HFFc6 (cell line): ENCODE data around the gene ADGRB3. TPM values are rescaled to one million over a fixed set of nuclear protein-coding genes. Genes with fewer than 3 reads are reported as not detected.

Experiments
- DNase-seq: peaks from one replicate; pipeline ENCODE4 v3.0.0-alpha.2; 2018
- H3K27ac Mint-ChIP-seq: 2 replicates; pipeline ENCODE4 v1.8.0; 2020; ENCODE audit warnings: mild to moderate bottlenecking, mixed read lengths
- H3K27me3 Mint-ChIP-seq: 2 replicates; pipeline ENCODE4 v1.8.0; 2021; ENCODE audit warnings: mild to moderate bottlenecking, moderate library complexity, mixed read lengths; ENCODE audit not compliant: insufficient read depth
- H3K36me3 Mint-ChIP-seq: 2 replicates; pipeline ENCODE4 v1.8.0; 2021; ENCODE audit warnings: low read depth, mixed read lengths
- H3K4me1 Mint-ChIP-seq: 2 replicates; pipeline ENCODE4 v1.8.0; 2020; ENCODE audit warnings: low read depth, mixed read lengths
- H3K4me3 Mint-ChIP-seq: 2 replicates; pipeline ENCODE4 v1.8.0; 2020; ENCODE audit warnings: mild to moderate bottlenecking, moderate library complexity, mixed read lengths
- H3K9me3 Mint-ChIP-seq: 2 replicates; pipeline ENCODE4 v1.8.0; 2020; ENCODE audit warnings: mild to moderate bottlenecking, mixed read lengths
- CTCF ChIP-seq: fragments of 200-600 bp; sonication (generic); IDR thresholded peaks from 2 replicates; pipeline ENCODE4 v1.5.0; 2021; ENCODE audit warnings: antibody characterized with exemption, mild to moderate bottlenecking
- total RNA-seq, 6 experiments: library from RNA; stranded (reverse); fragmentation: NEBNext Ultra II Directional; extraction: Animal tissue kit (Norgen Biotek cat#: 25700); gene quantifications; 2 replicates in 1 of 6; 3 replicates in 5 of 6; pipeline ENCODE4 v1.2.3, GENCODE V29; 2021

Gene ADGRB3
- total RNA-seq, 6 experiments from 2014 or later = 0.05 to 0.07 (median 0.05) TPM; not detected in 3

DNA sequence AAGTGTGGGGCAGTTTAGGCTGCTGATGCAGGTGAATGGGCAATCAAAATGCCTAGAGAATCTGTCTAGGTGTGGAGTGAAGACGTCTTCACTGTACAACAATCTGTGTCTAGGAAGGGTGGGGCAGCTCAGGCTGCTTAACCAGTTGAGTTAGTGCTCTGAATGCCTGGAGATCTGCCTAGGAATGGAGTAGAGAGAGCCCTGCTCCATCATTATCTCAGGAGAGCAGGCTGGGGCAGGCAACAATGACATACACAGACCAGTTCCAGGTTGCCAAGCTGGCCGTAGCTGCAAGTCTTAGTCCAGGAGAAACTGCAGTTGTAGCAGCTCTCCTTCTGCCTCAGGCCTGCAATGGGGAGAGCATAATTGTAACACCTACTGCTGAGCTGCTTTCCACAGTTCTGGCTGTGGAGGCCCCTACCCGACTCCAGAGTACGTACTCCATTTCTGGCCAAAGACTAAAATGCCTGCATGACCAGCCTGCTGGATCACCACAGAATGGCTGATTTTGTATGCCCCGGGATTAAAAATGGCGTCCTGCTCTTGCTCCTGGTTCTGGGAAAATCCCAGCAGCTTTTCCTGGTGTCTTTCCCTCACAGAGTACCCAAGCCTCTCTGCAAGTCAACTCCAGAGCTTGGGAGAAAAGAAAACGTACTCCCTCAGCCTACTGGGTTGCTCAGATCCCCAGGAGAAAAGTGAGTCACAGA is 545.4 kb downstream of the ADGRB3 start:
- Mint-ChIP-seq H3K4me1 (no peaks in the 10 kb centered on the region), H3K36me3 (no peaks in the 10 kb centered on the region), H3K27ac (no peak overlapping the region), H3K9me3 (peaks cover 50% of the 10 kb centered on the region), H3K4me3 (no peak overlapping the region), H3K27me3 (no peaks in the 10 kb centered on the region)
- TF ChIP-seq CTCF = no peak
- no peak for DNase-seq

- peaks cover 39% of the 10 kb centered on the region for H3K9me3 Mint-ChIP-seq
- no peaks in the 10 kb centered on the region for H3K4me1 Mint-ChIP-seq
- H3K27ac Mint-ChIP-seq = no peak overlapping the region
- no peaks in the 10 kb centered on the region for H3K36me3 Mint-ChIP-seq
- H3K27me3 Mint-ChIP-seq = no peaks in the 10 kb centered on the region
- no peak for DNase-seq
- no peak overlapping the region for H3K4me3 Mint-ChIP-seq
- TF ChIP-seq CTCF = no peak
Observed at GRCh38 chr6:69181964-69182363, 546.9 kb downstream of the ADGRB3 start.

- Mint-ChIP-seq H3K36me3 (no peaks in the 10 kb centered on the region), H3K27me3 (no peaks in the 10 kb centered on the region), H3K4me3 (no peak overlapping the region), H3K4me1 (no peaks in the 10 kb centered on the region), H3K27ac (no peak overlapping the region), H3K9me3 (peaks cover 23% of the 10 kb centered on the region)
- no peak for TF ChIP-seq CTCF
- no peak for DNase-seq
Observed at GRCh38 chr6:69185276-69185675, 550.2 kb downstream of the ADGRB3 start.

GRCh38 chr6:69202768-69203167 is 567.7 kb downstream of the ADGRB3 start:
- no peak for DNase-seq
- H3K27me3 Mint-ChIP-seq = no peaks in the 10 kb centered on the region

DNA sequence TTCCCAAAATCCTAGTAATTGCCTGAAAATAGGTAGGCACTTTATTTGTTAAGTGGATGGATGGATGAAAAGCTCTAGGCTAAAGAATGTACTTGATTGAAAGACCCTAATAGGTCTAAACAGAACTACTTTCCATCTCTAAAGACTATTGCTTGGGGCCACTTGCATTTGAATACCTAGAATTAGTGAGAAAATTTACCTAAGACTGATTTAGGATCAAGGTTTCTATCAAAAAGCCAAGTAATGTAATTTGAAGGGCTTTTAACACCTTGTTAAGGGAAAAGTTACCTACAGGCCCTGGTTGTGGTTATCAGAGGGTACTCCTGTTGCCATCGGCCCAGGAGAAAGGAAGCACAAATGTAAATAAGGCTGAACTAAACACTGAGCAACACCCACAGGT is 581.0 kb downstream of the ADGRB3 start:
- Mint-ChIP-seq H3K4me1 (no peaks in the 10 kb centered on the region), H3K36me3 (no peaks in the 10 kb centered on the region; the same call in 1 of the 2 replicates), H3K4me3 (no peak overlapping the region), H3K9me3 (peaks cover 31% of the 10 kb centered on the region), H3K27me3 (no peaks in the 10 kb centered on the region), H3K27ac (no peak overlapping the region)
- DNase-seq = no peak
- TF ChIP-seq CTCF = no peak

More at GRCh38 chr6:69202768-69203167, 567.7 kb downstream of the ADGRB3 start:
- Mint-ChIP-seq H3K36me3 (no peaks in the 10 kb centered on the region), H3K4me1 (no peaks in the 10 kb centered on the region), H3K4me3 (no peak overlapping the region), H3K9me3 (peaks cover 14% of the 10 kb centered on the region), H3K27ac (no peak overlapping the region)
- no peak for TF ChIP-seq CTCF
